SK-N-MC (cell line): ENCODE data around the gene MTR.

Source experiments
- EZH2 ChIP-seq: fragments of 200-600 bp; sonication (generic); IDR thresholded peaks from one replicate; pipeline ENCODE4 v1.6.1; 2017; ENCODE audit warnings: antibody characterized with exemption
- POLR2AphosphoS5 ChIP-seq: IDR thresholded peaks from 2 replicates; pipeline ENCODE4 v1.6.1; 2012; ENCODE audit warnings: mild to moderate bottlenecking, low read depth, low read length, borderline replicate concordance

DNA sequence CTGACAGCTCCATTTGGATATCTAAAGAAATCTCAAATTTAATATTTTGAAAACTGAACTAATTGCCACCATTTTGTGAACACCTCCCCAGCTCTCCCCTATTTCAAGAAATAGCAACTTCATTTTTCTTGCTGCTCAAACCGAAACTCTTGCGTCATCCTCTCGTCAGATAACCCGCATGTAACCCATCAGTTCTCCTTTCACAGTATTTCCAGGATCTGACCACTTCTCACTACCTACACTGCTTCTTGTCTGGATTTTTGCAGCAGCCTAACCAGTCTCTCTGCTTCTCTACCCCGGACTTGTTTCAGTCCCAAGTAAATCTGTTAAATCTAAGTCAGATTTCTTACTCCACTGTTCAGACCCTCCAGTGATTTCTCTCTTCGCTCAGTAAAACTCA, 75.6 kb downstream of the MTR start:
- TF ChIP-seq EZH2 (no peak), POLR2AphosphoS5 (no peak)
